IPS-18a (cell line): Measurements from ENCODE around the gene KCNAB2.
"Not testable (repeated sequence)": the region's sequence is repeated elsewhere in the genome, so short reads cannot be mapped to it uniquely, and the experiment has no call there.

Experiments
- H3K27ac ChIP-seq: one replicate; pipeline ENCODE4 v1.5.1; 2013; ENCODE audit warnings: low read length
- H3K27me3 ChIP-seq: one replicate; pipeline ENCODE4 v1.6.1; 2013; ENCODE audit warnings: mild to moderate bottlenecking, low read length; ENCODE audit not compliant: control insufficient read depth, insufficient read depth
- H3K36me3 ChIP-seq: one replicate; pipeline ENCODE4 v1.6.1; 2013; ENCODE audit warnings: low read depth, low read length; ENCODE audit not compliant: control insufficient read depth
- H3K4me1 ChIP-seq: one replicate; pipeline ENCODE4 v1.6.1; 2013; ENCODE audit warnings: low read depth, low read length; ENCODE audit not compliant: control insufficient read depth
- H3K4me3 ChIP-seq: one replicate; pipeline ENCODE4 v1.5.1; 2013; ENCODE audit warnings: low read length
- H3K9ac ChIP-seq: one replicate; pipeline ENCODE4 v1.6.1; 2013; ENCODE audit warnings: mild to moderate bottlenecking, low read length, moderate library complexity
- H3K9me3 ChIP-seq: one replicate; pipeline ENCODE4 v1.6.1; 2013; ENCODE audit warnings: low read depth, low read length; ENCODE audit not compliant: control insufficient read depth

Gene KCNAB2

DNA sequence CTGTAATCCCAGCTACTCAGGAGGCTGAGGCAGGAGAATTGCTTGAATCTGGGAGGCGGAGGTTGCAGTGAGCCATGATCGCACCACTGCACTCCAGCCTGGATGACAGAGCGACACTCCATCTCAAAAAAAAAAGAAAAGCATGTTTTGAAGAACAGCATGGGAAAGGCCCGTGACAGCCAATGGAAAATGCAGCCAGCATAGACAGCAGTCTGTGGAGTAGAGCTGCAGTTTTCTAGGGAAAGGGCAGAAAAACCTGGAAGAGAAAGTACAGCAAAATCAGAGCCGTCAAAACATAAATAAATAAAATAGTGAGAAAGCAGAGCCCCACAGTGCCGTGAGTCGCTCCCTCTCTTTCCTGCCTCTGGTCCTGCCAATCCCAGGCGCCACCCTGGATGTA lies 31.4 kb downstream of the KCNAB2 start:
- H3K9ac ChIP-seq, H3K4me1 ChIP-seq, H3K36me3 ChIP-seq, H3K9me3 ChIP-seq, H3K4me3 ChIP-seq, H3K27me3 ChIP-seq, H3K27ac ChIP-seq: not testable (repeated sequence)

DNA sequence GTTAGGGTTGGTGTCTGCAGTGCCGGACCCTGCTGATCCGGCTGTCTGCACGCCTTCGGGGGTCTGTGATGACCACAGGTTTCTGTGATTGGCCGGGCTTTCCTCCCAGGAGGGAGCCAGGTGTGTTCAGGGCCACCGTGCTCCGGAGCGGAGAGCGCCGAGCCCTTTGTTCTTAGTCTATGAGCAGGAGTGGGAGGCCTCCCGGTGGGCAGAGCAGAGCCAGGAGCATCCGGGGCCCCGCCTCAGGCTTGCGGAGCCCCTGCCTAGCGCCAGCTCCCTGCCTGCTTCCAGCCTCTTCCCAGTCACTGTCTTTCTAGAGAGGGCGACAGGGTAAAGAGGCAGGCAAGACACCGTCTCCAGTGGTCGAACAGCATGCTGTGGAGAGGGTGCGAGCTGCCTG lies 31.8 kb downstream of the KCNAB2 start:
- Histone ChIP-seq H3K27ac (no peak overlapping the region), H3K9ac (no peak overlapping the region), H3K4me3 (no peak overlapping the region), H3K9me3 (no peaks in the 10 kb centered on the region), H3K27me3 (no peaks in the 10 kb centered on the region), H3K4me1 (peaks cover 4% of the 10 kb centered on the region), H3K36me3 (no peaks in the 10 kb centered on the region)

DNA sequence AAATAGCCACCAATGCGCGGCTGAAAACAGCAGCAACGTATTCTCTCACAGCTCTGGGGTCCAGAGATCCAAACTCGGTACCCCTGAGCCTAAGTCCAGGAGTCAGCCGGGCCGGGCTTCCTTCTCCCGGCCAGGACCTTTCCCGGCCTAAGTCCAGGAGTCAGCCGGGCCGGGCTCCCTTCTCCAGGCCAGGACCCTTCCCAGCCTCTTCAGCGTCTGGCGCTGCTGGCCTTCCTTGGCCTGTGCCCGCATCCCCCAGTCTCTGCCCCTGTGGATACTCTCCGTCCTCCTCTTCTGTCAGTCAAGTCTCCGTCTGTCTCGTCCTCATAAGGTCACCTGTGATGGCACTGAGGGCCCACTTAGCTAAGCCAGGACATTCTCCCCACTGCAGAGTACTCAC lies 32.2 kb downstream of the KCNAB2 start:
- Histone ChIP-seq H3K4me3 (no peak overlapping the region), H3K27me3 (no peaks in the 10 kb centered on the region), H3K36me3 (no peaks in the 10 kb centered on the region)

DNA sequence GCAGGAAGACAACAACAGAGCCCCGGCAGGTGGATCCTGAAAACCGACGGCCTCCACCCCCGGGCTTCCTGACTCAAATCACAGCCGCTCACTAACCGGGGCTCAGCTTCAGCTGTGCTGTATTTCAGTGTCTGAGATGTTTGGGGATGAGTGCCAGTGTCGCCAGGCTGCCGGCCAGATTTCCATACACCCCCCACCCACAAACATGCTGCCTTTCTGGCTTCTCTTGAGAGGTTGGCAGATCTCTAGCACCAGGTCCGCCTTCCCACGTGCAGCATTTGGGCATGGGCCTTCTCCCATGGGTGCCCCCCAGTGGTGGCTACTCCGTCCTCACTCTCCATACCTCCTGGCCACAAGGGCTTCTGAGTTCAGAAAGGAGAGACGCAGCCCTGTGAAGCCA lies 34.8 kb downstream of the KCNAB2 start:
- Histone ChIP-seq H3K27me3 (no peaks in the 10 kb centered on the region), H3K4me3 (no peak overlapping the region), H3K9ac (no peak overlapping the region), H3K4me1 (peaks cover 4% of the 10 kb centered on the region), H3K27ac (no peak overlapping the region), H3K36me3 (no peaks in the 10 kb centered on the region), H3K9me3 (no peaks in the 10 kb centered on the region)

More for the DNA sequence above, 32.2 kb downstream of the KCNAB2 start:
- no peak overlapping the region for H3K27ac ChIP-seq
- no peak overlapping the region for H3K9ac ChIP-seq
- H3K4me1 ChIP-seq, result peaks cover 4% of the 10 kb centered on the region
- no peaks in the 10 kb centered on the region for H3K9me3 ChIP-seq

DNA sequence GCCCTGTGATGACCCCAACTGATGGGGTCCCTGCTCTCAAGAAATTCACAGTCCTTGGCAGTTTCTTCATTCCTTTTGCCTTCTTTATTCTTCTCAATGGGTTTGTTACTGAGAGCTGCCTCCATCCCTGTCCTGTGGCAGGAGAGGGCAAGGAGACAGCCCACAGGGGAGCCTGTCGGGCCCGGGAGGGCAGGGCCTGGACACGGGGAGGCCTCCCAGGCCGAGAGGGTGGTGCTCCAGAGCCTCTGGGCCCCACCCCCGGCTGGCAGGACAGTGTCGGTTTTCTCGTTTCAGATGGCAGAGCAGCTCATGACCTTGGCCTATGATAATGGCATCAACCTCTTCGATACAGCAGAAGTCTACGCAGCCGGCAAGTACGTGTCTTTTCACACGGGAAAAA lies 36.2 kb downstream of the KCNAB2 start:
- Histone ChIP-seq H3K9ac (no peak overlapping the region), H3K27ac (no peak overlapping the region), H3K27me3 (no peaks in the 10 kb centered on the region), H3K4me3 (no peak overlapping the region), H3K9me3 (no peaks in the 10 kb centered on the region), H3K4me1 (peaks cover 4% of the 10 kb centered on the region), H3K36me3 (no peaks in the 10 kb centered on the region)

DNA sequence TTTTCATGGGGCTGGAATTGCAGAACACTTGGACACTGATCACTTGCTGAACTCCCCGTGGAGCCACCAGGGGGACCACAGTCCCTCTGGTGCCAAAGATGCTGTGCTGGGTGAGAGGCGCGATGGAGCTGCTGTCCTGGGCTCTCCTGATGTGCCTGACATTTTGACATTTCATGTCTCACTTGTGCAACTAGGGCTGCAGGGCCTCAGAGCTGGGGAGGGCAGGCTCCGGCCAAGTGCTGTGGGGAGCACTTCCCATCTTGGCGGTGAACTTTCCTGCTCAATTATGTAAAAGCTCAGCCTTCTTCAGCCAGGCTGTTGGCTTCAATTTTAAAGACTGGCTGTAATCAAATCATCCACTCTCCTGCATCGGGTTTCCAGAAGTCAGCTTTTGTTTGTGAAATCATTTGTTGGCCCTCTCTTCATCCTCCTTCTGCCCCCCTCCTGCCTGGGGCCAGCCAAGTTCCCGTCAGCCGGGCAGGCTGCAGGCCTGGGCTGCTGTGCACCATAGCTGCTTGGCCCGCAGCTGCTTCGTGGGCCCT lies 36.8 kb downstream of the KCNAB2 start:
- Histone ChIP-seq H3K4me3 (no peak overlapping the region), H3K36me3 (no peaks in the 10 kb centered on the region), H3K9ac (no peak overlapping the region), H3K9me3 (no peaks in the 10 kb centered on the region), H3K27me3 (no peaks in the 10 kb centered on the region), H3K27ac (no peak overlapping the region), H3K4me1 (peaks cover 4% of the 10 kb centered on the region)

DNA sequence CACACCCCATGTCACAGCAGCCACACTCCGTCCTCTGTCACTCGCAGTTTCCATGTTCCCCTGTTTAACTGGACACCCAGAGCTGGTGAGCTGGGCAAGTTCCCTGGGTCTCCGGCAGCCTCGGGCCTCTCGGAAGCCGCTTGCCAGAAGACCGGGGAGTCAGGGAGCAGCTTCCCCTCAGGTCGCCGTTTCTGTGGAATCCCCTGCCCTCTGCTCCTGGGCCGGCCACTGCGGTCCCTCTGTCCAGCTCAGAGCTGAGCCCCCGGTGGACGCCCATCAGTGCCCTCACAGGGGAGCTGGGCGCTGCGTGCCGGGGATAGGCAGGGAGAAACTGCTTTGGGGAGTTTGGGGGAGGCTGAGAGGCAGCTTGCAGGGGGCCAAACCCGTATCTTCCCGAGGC lies 37.7 kb downstream of the KCNAB2 start:
- no peaks in the 10 kb centered on the region for H3K9me3 ChIP-seq
- no peaks in the 10 kb centered on the region for H3K36me3 ChIP-seq
- peaks cover 4% of the 10 kb centered on the region for H3K4me1 ChIP-seq
- H3K9ac ChIP-seq, result no peak overlapping the region
- H3K27ac ChIP-seq, result no peak overlapping the region
- H3K27me3 ChIP-seq, result no peaks in the 10 kb centered on the region
- no peak overlapping the region for H3K4me3 ChIP-seq

DNA sequence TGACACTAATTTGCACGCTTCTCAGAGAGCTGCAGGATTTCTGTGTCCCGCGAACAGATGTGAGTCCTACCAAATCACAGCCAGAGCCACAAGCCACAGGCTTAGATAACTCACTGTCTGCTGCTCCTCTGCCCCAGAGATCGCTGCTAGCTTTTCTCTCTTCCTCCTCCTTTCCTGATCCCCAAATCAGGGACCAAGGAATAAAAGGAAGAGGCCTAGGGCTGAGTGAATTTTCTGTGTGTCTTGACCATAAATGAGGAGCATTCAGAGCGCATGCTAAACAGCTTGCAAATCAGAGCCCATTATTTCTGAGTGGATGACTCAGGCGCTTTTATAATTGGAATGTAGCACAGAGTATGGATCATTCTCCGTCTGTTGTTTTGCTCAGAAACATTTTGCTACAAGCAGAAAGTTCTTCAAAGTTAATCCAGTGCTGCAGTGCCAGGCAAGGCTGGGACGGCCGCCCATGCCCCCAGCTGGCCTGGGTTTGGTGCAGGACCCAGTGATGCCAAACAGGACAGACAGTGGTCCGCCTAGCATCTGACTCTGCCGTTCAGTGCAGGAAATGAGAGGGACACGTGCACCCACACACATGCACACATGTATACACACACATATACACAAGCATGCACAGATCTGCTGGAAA lies 38.2 kb downstream of the KCNAB2 start:
- Histone ChIP-seq H3K36me3 (no peaks in the 10 kb centered on the region), H3K4me3 (no peak overlapping the region), H3K27me3 (no peaks in the 10 kb centered on the region), H3K9ac (no peak overlapping the region), H3K4me1 (peaks cover 4% of the 10 kb centered on the region), H3K9me3 (no peaks in the 10 kb centered on the region), H3K27ac (no peak overlapping the region)

DNA sequence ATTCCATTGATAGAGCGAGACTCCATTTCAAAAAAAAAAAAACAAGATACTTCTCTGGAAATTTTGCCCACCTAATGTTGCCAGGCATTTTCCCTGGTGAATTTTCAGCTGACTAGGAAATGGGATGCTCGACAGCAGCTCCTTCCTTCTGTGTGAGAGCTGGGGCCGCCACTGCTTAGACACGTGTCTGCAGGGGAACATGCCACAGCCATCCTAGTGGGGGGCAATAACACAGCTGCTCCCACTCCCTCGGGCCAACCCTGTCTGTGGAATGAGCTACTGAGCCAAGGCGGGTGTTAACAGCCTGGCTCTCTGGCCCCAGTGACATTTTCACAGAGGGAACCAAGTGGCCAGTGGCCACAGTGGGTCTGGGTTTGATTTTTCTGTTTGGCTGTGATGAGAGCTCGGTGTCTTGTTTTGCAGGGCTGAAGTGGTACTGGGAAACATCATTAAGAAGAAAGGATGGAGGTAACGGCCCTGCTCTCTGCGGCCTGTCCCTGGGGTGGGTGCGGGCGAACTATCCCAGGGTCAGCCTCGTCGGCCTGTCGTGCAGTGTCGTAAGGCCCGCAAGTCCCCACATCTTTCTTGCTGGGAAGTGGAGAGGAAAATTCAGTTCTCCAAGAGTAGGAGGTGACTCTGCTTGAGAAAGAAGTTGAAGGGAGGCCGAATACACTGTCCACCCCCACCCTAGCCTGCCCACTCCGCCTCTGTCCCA lies 39.2 kb downstream of the KCNAB2 start:
- Histone ChIP-seq H3K9ac (no peak overlapping the region), H3K27ac (no peak overlapping the region), H3K4me1 (peaks cover 4% of the 10 kb centered on the region), H3K9me3 (no peaks in the 10 kb centered on the region), H3K4me3 (no peak overlapping the region), H3K27me3 (no peaks in the 10 kb centered on the region), H3K36me3 (no peaks in the 10 kb centered on the region)

DNA sequence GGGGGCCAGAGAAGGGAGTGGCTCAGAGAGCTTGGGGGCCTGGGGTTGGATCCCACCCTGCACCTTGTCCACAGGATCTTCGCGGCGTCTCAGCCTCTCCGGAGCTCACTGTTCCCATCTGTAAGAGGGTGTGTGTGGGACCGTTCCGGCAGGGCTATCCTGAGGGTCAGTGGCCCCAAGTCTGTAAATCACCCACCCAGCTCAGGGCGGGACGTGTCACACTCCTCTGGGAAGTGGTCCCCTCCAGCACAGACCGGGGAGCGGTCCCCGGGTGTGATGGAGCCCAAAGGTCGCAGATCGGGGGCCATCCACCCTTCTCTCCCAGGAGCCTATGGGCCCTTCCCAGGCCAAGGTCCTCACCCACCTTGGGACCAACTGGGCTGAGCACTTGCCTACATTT lies 40.0 kb downstream of the KCNAB2 start:
- H3K27ac ChIP-seq, result no peak overlapping the region
- no peak overlapping the region for H3K4me3 ChIP-seq
- H3K36me3 ChIP-seq, result no peaks in the 10 kb centered on the region
- H3K9me3 ChIP-seq, result no peaks in the 10 kb centered on the region
- peaks cover 1% of the 10 kb centered on the region for H3K4me1 ChIP-seq
- H3K27me3 ChIP-seq, result no peaks in the 10 kb centered on the region
- no peak overlapping the region for H3K9ac ChIP-seq

DNA sequence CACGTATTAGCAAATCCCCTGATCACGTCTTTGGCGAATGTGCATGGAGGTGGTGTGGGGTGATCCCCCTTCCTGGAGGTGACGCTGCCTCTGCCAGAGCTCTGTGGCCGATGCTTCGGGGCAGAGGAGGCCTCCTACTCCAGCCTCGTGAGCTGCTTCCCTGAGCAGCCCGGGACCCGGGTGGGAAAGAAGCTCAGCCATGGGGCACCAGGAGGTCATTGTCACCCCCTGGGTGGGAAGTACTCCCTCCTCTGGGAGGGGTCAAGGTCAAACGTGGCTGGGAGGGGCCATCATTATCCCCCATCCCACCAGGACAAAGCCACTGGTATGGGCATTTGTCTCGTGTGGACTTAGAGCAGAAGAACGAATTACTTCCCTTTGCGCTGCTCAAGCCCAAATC lies 40.7 kb downstream of the KCNAB2 start:
- no peak overlapping the region for H3K9ac ChIP-seq
- H3K27me3 ChIP-seq, result no peaks in the 10 kb centered on the region
- no peak overlapping the region for H3K27ac ChIP-seq
- no peaks in the 10 kb centered on the region for H3K9me3 ChIP-seq
- no peak overlapping the region for H3K4me3 ChIP-seq
- H3K4me1 ChIP-seq, result no peaks in the 10 kb centered on the region
- no peaks in the 10 kb centered on the region for H3K36me3 ChIP-seq
